ENCODE measurements around the gene APC. TPM values are rescaled to one million over a fixed set of nuclear protein-coding genes. Genes with fewer than 3 reads are reported as not detected.
"Not testable (repeated sequence)": the region's sequence is repeated elsewhere in the genome, so short reads cannot be mapped to it uniquely, and the experiment has no call there.

APC gene
- total and polyA plus RNA-seq, 12 donors = 2.5 to 78.8 (median 37.1) TPM

DNA sequence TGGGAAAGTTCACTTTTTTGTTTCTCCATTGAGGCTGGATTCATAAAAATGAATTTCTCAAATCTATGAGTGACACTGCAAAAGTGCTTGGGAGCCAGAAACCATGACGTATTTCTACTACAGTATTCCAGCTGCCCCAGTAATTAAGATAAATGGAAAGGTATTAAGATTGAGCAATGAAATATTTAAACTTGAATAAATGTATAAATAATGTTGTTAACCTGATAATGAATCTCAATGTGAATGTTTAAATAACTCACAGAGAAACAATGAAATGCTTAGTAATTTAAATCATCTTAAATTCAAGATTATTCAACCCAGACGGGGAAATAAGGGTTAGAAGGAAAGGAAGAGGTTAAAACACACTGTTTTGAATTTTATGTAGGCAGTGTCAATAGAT, 112.2 kb downstream of the APC start:
- 61 to 75% (median 66%) methylated on average over 2 of the region's 2 CpGs for WGBS, 4 donors
- no peak for TF ChIP-seq POLR2A (IDR thresholded peaks at IDR 0.05)
- TF ChIP-seq, protein P1, sequence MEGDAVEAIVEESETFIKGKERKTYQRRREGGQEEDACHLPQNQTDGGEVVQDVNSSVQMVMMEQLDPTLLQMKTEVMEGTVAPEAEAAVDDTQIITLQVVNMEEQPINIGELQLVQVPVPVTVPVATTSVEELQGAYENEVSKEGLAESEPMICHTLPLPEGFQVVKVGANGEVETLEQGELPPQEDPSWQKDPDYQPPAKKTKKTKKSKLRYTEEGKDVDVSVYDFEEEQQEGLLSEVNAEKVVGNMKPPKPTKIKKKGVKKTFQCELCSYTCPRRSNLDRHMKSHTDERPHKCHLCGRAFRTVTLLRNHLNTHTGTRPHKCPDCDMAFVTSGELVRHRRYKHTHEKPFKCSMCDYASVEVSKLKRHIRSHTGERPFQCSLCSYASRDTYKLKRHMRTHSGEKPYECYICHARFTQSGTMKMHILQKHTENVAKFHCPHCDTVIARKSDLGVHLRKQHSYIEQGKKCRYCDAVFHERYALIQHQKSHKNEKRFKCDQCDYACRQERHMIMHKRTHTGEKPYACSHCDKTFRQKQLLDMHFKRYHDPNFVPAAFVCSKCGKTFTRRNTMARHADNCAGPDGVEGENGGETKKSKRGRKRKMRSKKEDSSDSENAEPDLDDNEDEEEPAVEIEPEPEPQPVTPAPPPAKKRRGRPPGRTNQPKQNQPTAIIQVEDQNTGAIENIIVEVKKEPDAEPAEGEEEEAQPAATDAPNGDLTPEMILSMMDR (IDR thresholded peaks at IDR 0.05) = no peak
- Histone ChIP-seq H3K9me3 (replicated peaks in 1 of 3) (no peaks in the 10 kb centered on the region), H3K27ac (no peak overlapping the region), H3K36me3 (replicated peaks in 1 of 2) (no peaks in the 10 kb centered on the region), H3K4me1 (replicated peaks in 1 of 2) (peaks cover 0 to 4% of the 10 kb centered on the region in 2 donors), H3K4me3 (no peak overlapping the region), H3K27me3 (no peaks in the 10 kb centered on the region)
- DNase-seq = no peak
- intact Hi-C loops (cut with DNase I) = no loop called here

DNA sequence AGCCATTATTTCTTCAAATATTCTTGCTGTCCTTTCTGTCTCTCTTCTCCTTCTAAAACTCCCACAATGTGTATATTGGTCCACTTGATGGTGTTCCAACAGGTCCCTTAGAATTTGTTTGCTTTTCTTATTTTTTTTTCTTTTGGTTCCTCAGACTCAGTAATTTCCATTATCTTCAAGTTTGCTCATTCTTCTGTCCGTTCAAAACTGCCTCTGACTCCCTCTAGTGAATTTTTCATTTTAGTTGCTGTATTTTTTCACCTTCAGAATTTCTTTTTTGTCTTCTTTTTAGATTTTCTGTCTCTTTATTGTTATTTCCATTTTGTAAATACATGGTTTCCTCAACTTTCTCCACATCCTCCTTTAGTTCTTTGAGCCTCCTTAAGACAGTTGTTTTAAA, 117.0 kb downstream of the APC start:
- TF ChIP-seq POLR2A (IDR thresholded peaks at IDR 0.05) = no peak
- TF ChIP-seq, protein P1 (IDR thresholded peaks at IDR 0.05) = no peak
- Histone ChIP-seq H3K27me3 (no peaks in the 10 kb centered on the region), H3K36me3 (replicated peaks in 1 of 2) (no peaks in the 10 kb centered on the region), H3K9me3 (replicated peaks in 1 of 3) (no peaks in the 10 kb centered on the region), H3K4me3 (no peak overlapping the region), H3K4me1 (replicated peaks in 1 of 2) (no peaks in the 10 kb centered on the region), H3K27ac (no peak overlapping the region)
- WGBS, 4 donors = 61 to 81% (median 73%) methylated on average over 1 of the region's 1 CpG
- intact Hi-C loops (cut with DNase I) = no loop called here
- no peak for DNase-seq

DNA sequence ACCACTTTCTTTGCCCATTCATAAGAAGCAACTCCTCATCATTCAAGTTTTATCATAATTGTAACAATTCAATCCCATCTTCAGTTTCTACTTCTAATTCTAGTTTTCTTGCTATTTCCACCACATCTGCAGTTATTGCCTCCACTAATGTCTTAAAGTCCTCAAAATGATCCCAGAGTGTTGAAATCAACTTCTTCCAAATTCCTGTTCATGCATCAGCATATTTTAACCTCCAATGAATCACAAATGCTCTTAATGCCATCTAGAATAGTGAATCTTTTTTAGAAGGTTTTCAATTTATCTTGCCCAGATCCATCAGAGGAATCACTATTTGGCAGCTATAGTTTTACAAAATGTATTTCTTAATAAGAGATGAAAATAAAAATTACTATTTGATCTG, 120.2 kb downstream of the APC start:
- Histone ChIP-seq H3K27me3 (no peaks in the 10 kb centered on the region), H3K4me3 (no peak overlapping the region), H3K4me1 (replicated peaks in 1 of 2) (peaks cover 9 to 17% of the 10 kb centered on the region in 2 donors), H3K27ac (no peak overlapping the region), H3K36me3 (replicated peaks in 1 of 2) (no peaks in the 10 kb centered on the region), H3K9me3 (replicated peaks in 1 of 3) (no peaks in the 10 kb centered on the region)
- intact Hi-C loops (cut with DNase I) = no loop called here
- no peak for TF ChIP-seq POLR2A (IDR thresholded peaks at IDR 0.05)
- TF ChIP-seq, protein P1 (IDR thresholded peaks at IDR 0.05) = no peak
- DNase-seq = no peak

DNA sequence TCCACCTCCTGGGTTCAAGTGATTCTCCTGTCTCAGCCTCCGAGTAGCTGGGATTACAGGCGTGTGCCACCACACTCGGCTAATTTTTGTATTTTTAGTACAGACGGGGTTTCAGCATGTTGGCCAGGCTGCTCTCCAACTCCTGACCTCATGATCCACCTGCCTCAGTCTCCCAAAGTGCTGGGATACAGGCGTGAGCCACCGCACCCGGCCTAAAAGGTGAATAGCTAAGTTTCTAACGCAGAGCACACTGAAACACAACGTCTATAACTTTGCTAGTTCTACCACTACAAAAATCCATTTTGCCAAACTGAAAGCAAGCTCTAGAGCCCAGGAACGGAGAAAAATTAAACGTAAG, 122.9 kb downstream of the APC start:
- H3K9me3 ChIP-seq (replicated peaks in 1 of 3); DNase-seq; H3K27me3 ChIP-seq: not testable (repeated sequence)
- WGBS, 4 donors = 70 to 75% (median 72%) methylated on average over 11 of the region's 11 CpGs
- peak overlapping the region in 4 of 5 donors; percentile 29 to 86 (median 82) for H3K27ac ChIP-seq
- intact Hi-C loops (cut with DNase I) = loop anchor here in 1 of 2 donors (10.0 kb wide), 1 partner anchor 64 kb away; the partner anchor contains the start of gene REEP5
- peaks cover 0 to 17% of the 10 kb centered on the region in 2 donors for H3K36me3 ChIP-seq (replicated peaks in 1 of 2)
- H3K4me1 ChIP-seq (replicated peaks in 1 of 2) = peaks cover 9 to 31% of the 10 kb centered on the region in 2 donors
- peak overlapping the region in 3 of 4 donors; percentile 38 to 82 (median 65) for H3K4me3 ChIP-seq

DNA sequence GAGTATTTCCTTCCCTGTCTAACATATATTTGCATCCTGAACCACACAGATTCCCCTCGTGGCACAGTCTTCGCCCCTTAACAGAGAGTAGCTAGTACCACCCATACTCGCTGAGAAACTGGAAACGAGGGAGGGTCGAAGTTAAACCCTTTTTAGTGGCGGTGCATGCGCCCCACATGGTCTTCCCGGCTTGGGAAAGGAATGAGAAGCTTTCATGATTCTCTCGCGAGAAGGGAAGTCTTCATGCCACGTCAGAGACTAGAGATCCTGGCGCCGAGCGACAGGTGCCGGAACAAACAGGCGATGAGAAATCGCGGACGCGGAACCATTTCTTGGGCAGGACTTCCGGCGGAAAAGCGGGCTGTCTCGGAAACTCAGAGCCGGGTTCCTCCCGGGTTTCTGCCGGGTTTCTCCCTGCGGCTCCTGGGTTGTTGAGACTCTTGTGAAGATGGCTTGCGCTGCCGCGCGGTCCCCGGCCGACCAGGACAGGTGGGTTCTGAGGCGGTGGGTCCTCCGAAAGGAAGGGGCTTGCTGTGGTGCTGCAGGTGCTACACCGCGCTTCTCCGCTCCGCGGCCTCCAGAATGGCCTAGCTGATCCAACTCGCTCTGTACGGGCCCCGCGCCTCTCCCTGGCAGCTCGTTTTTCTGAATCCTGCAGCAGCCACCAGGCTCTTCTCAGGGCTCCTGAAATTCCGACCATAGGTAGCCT, 123.4 kb downstream of the APC start, which contains the start of gene SRP19:
Gene SRP19, plus strand, starts transcription at position 359 of the 709 bp plus-strand sequence. Its CDS starts 90 bp downstream, at position 449.
- intact Hi-C loops (cut with DNase I) = loop anchor here in 1 of 2 donors (10.0 kb wide), 1 partner anchor 64 kb away; the partner anchor contains the start of gene REEP5
- 1 to 5% (median 1%) methylated on average over 11 to 47 of the region's 47 CpGs for WGBS, 4 donors
- H3K9me3 ChIP-seq (replicated peaks in 1 of 3) = no peaks in the 10 kb centered on the region

More for the DNA sequence above, 123.4 kb downstream of the APC start, which contains the start of gene SRP19:
- peak within 1 kb of the TSS; percentile 65 to 88 (median 83) for H3K4me3 ChIP-seq
- peak within 1 kb of the TSS; percentile 66 to 86 (median 79) for H3K27ac ChIP-seq
- TF ChIP-seq, protein P1 (IDR thresholded peaks at IDR 0.05) = peak in 2 of 6 experiments; percentile 11 to 13
- TF ChIP-seq POLR2A (IDR thresholded peaks at IDR 0.05) = peak; percentile 62 to 80
- H3K4me1 ChIP-seq (replicated peaks in 1 of 2) = peaks cover 9 to 31% of the 10 kb centered on the region in 2 donors
- peaks cover 0 to 22% of the 10 kb centered on the region in 2 donors for H3K36me3 ChIP-seq (replicated peaks in 1 of 2)
- H3K27me3 ChIP-seq = no peaks in the 10 kb centered on the region
- peak; percentile 95 to 98 (median 97) for DNase-seq
